Measurements from ENCODE around the gene CALML3. TPM values are rescaled to one million over a fixed set of nuclear protein-coding genes. Genes with fewer than 3 reads are reported as not detected.
"Not testable (repeated sequence)": the region's sequence is repeated elsewhere in the genome, so short reads cannot be mapped to it uniquely, and the experiment has no call there.

CALML3 gene
- total RNA-seq, 1 donor from 2014 or later, result not detected

DNA sequence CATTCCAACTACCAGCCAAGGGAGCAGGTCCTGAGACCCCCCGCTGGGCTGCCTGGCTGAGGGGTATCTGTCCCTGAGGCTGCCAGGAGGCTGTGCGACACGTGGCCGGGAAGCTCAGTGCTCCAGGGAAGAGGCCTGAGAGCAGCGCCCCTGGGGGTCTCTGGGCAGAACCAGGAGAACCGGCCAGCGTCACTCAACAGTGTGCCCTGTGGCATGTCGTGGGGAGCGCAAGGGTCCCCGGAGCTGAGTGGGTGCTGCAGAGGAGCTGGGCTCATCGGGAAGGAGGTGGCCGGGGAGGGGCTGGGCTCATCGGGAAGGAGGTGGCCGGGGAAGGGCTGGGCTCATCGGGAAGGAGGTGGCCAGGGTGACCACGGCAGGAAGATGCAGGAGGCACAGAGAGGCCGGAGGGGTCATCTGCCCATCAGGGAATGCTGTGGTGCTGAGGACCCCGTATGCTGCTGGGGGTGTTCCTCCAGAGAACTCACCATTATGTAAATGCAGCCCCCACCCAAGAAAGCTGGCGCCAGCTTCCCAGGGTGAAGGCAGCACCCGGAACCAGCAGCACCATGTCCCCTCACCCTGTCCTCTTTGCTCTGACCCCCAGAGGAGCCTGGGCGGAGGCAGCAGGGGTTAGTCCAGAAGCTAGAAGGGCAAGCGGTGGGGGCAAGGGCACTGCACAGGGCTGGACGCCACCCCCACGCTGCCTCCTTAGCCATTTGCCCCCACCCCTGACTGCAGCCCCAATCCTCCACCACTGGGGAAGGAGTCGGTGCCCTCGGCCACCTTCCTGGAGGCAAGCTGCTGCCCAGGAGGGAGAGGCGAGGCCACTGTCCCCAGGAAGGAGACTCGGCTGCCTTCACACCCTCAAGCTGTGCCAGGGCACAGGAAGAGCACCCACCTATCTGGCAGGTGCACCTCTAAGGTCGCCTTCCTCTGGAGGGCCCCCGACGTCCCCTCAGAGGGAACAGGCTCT lies 33.3 kb downstream of the CALML3 start:
- no peak overlapping the region for H3K4me3 ChIP-seq
- H3K9me3 Mint-ChIP-seq, result no peaks in the 10 kb centered on the region
- H3K36me3 Mint-ChIP-seq, result no peaks in the 10 kb centered on the region
- H3K4me1 Mint-ChIP-seq, result peaks cover 34% of the 10 kb centered on the region
- no peak overlapping the region for H3K4me2 ChIP-seq
- DNase-seq (ENCODE audit: low spot score), result peak; percentile 37
- H3F3A ChIP-seq (ENCODE audit: low read depth), result no peaks in the 10 kb centered on the region
- H3K27ac ChIP-seq, result no peak overlapping the region
- TF ChIP-seq, protein P1, sequence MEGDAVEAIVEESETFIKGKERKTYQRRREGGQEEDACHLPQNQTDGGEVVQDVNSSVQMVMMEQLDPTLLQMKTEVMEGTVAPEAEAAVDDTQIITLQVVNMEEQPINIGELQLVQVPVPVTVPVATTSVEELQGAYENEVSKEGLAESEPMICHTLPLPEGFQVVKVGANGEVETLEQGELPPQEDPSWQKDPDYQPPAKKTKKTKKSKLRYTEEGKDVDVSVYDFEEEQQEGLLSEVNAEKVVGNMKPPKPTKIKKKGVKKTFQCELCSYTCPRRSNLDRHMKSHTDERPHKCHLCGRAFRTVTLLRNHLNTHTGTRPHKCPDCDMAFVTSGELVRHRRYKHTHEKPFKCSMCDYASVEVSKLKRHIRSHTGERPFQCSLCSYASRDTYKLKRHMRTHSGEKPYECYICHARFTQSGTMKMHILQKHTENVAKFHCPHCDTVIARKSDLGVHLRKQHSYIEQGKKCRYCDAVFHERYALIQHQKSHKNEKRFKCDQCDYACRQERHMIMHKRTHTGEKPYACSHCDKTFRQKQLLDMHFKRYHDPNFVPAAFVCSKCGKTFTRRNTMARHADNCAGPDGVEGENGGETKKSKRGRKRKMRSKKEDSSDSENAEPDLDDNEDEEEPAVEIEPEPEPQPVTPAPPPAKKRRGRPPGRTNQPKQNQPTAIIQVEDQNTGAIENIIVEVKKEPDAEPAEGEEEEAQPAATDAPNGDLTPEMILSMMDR (IDR thresholded peaks at IDR 0.05), result no peak
- TF ChIP-seq EZH2phosphoT487 (IDR thresholded peaks at IDR 0.05), result no peak
- H3K4me3 Mint-ChIP-seq, result no peak overlapping the region
- no peak overlapping the region for H3K27ac Mint-ChIP-seq
- H3K79me2 ChIP-seq (ENCODE audit: low read depth), result no peaks in the 10 kb centered on the region
- H3K27me3 Mint-ChIP-seq (ENCODE audit: insufficient read depth, low read depth), result peaks cover 15% of the 10 kb centered on the region
- H4K20me1 ChIP-seq (ENCODE audit: low read depth), result no peaks in the 10 kb centered on the region
- H3K27me3 ChIP-seq, result no peaks in the 10 kb centered on the region
- H3K4me1 ChIP-seq, result peaks cover 12% of the 10 kb centered on the region
- no peak overlapping the region for H3K9ac ChIP-seq
- no peaks in the 10 kb centered on the region for H3K36me3 ChIP-seq
- H3K9me3 ChIP-seq (ENCODE audit: low read depth), result no peaks in the 10 kb centered on the region
- H2AFZ ChIP-seq (replicated peaks), result no peak overlapping the region

DNA sequence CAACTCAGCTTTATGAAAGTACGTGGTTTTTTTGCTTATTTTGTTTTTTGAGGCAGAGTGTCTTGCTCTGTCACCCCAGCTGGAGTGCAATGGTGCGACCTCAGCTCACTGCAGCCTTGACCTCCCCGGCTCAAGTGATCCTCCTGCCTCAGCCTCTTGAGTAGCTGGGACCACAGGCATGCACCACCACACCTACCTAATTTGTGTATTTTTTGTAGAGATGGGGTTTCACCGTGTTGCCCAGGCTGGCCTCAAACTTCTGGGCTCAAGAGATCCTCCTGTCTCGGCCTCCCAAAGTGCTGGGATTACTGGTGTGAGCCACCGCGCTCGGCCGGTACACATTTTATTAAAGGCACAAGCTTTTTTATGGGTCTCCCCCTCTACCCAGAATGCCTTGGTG lies 34.3 kb downstream of the CALML3 start:
- DNase-seq (ENCODE audit: low spot score); H4K20me1 ChIP-seq (ENCODE audit: low read depth); H3K36me3 ChIP-seq; H3K9me3 Mint-ChIP-seq; H3K27ac ChIP-seq; H3K4me3 Mint-ChIP-seq; H2AFZ ChIP-seq (replicated peaks); H3F3A ChIP-seq (ENCODE audit: low read depth); H3K9ac ChIP-seq; H3K4me3 ChIP-seq; H3K9me3 ChIP-seq (ENCODE audit: low read depth); H3K79me2 ChIP-seq (ENCODE audit: low read depth); H3K27ac Mint-ChIP-seq; H3K27me3 ChIP-seq; H3K4me2 ChIP-seq; H3K36me3 Mint-ChIP-seq: not testable (repeated sequence)
- Mint-ChIP-seq H3K27me3 (ENCODE audit: insufficient read depth, low read depth) (peaks cover 15% of the 10 kb centered on the region), H3K4me1 (peaks cover 33% of the 10 kb centered on the region)
- H3K4me1 ChIP-seq, result peaks cover 12% of the 10 kb centered on the region

DNA sequence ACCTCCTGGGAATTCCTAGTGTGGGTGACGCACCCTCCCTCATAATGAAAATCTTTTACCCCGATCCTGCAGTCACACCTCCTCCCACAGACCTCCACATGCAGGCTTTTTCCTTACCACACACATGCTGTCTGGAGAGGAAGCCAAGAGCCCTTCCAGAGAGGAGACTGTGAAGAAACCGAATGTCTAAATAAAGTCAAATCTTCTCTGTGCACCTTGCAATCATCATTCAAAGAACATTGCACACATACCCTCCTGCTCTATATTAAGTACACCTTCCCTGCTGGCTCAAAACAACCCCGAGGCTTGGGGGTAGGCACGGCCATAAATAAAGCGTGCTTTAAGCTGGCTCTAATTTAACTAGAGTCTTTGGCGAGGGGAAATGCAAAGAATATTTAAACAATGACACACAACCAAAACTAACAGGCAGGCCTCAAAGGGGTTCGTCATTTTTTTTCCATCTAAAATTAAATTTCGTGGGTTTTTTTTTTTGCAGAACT lies 34.9 kb downstream of the CALML3 start:
- no peak overlapping the region for H3K4me3 Mint-ChIP-seq
- H3K4me1 ChIP-seq, result peaks cover 12% of the 10 kb centered on the region
- H3K27ac Mint-ChIP-seq, result no peak overlapping the region
- H3K9ac ChIP-seq, result no peak overlapping the region
- no peaks in the 10 kb centered on the region for H3K36me3 Mint-ChIP-seq
- no peak overlapping the region for H3K27ac ChIP-seq
- no peak overlapping the region for H3K4me3 ChIP-seq
- no peak for DNase-seq (ENCODE audit: low spot score)
- TF ChIP-seq EZH2 (IDR thresholded peaks at IDR 0.05) (no peak), EZH2phosphoT487 (IDR thresholded peaks at IDR 0.05) (no peak)
- TF ChIP-seq, protein P1 (IDR thresholded peaks at IDR 0.05), result no peak
- H3K79me2 ChIP-seq (ENCODE audit: low read depth), result no peaks in the 10 kb centered on the region
- H3K4me1 Mint-ChIP-seq, result peaks cover 39% of the 10 kb centered on the region
- no peaks in the 10 kb centered on the region for H3K27me3 ChIP-seq
- no peak overlapping the region for H3K4me2 ChIP-seq
- no peaks in the 10 kb centered on the region for H4K20me1 ChIP-seq (ENCODE audit: low read depth)
- H2AFZ ChIP-seq (replicated peaks), result no peak overlapping the region
- H3K27me3 Mint-ChIP-seq (ENCODE audit: insufficient read depth, low read depth), result peaks cover 20% of the 10 kb centered on the region
- no peaks in the 10 kb centered on the region for H3K9me3 ChIP-seq (ENCODE audit: low read depth)
- no peaks in the 10 kb centered on the region for H3K9me3 Mint-ChIP-seq
- no peaks in the 10 kb centered on the region for H3F3A ChIP-seq (ENCODE audit: low read depth)
- H3K36me3 ChIP-seq, result no peaks in the 10 kb centered on the region
